Esophagus squamous epithelium (tissue), 4 donors: Measurements from ENCODE around the gene PSMD14.

Source experiments
- CTCF ChIP-seq, 6 experiments: fragments of 450-650 bp in 4 of 6; fragments of 200-600 bp in 2 of 6; sonication (generic) in 2 of 6; IDR thresholded peaks; one replicate each; pipeline ENCODE4 v1.5.1; 2016 to 2019; ENCODE audit warnings: antibody characterized with exemption in 6 of 6, mild to moderate bottlenecking in 4 of 6, moderate library complexity in 4 of 6
- POLR2A ChIP-seq, 4 donors: fragments of 450-650 bp; IDR thresholded peaks; one replicate each; pipeline ENCODE4 v1.6.1; 2017; ENCODE audit warnings: antibody characterized with exemption in 4 of 4, mild to moderate bottlenecking in 4 of 4, moderate library complexity in 3 of 4

DNA sequence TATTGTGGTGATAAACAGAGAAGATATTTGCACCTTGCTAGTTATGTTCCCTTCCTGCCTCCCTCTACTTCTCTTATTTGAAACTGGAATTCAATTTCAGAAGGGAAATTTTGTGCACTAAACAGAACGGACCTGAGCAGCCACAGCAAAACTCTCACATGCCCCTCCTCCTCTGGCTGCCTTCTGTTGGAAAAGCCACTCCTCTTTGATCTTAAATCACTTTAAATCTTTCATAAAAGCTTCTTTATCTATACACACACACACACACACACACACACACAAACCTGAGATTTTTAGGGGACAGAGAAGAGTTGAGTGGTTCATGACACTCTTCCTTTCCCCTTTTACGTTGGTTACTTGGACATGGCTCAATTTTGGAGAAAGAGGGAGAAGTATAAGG lies 113.5 kb downstream of the PSMD14 start:
- no peak for TF ChIP-seq CTCF (IDR thresholded peaks at IDR 0.05)
- no peak for TF ChIP-seq POLR2A (IDR thresholded peaks at IDR 0.05)
